LoVo (cell line): ENCODE measurements around the gene CILP2.

Experiments used
- DNase-seq: peaks from one replicate; pipeline ENCODE4 v3.0.0-alpha.2; 2016; ENCODE audit warnings: low spot score

The CILP2 gene

GRCh38 chr19:19563348-19563848 lies 25.3 kb downstream of the CILP2 start:
- no peak for DNase-seq

DNA sequence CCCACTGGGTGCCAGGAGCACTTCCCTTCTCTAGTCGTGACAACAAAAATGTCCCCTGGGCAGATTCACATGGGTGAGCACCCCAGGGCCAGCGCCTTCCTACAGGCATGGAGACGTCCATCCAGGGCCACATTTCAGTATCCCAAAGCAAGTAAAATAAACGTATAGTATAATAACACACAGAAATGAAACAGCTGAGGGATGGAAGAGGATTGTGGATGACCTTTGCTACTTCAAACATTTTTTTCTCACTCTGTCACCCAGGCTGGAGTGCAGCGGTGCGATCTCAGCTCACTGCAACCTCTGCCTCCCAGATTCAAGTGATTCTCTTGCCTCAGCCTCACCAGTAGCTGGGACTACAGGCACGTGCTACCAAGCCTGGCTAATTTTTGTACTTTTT lies 28.2 kb downstream of the CILP2 start:
- DNase-seq = no peak

DNA sequence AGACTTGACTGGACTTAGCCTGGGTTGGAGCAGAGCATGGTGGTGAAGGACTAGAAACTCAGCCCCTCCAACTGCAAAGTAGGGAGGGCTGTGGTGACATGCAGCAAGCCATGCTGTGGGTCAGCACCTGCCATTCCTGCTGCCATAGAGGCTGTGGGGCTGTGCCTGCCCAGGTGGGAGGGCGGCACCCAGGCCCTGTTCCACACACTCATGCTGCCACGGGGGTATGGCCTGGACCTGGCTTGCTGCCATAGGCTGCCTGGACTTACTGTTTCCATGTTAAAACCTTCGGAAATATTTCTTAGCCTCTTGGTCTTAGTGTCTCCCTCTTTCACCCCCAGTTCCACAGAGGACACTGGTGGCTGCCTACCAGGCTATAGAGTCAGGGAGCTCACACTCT lies 29.3 kb downstream of the CILP2 start:
- no peak for DNase-seq

GRCh38 chr19:19568802-19569756 lies 31.0 kb downstream of the CILP2 start:
- DNase-seq = no peak

DNA sequence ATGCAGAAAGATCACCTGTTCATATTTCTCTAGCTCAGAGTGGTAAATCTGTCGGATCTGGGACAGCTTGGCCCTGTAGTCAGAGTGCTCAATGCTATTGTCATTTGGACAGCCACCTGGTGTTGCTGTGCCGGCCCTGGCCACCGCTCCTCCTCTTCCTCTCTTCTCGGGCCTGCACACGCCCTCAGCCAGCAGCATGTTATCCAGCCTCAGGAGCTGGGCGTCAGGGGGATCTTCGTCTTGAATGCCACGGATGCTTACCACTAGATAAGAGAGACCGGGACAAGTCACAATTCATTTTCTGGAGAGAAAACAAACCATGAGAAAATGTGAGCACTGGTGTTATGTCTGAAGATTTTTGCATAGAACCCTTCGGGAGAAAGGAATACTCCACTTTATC lies 32.5 kb downstream of the CILP2 start:
- DNase-seq = no peak

DNA sequence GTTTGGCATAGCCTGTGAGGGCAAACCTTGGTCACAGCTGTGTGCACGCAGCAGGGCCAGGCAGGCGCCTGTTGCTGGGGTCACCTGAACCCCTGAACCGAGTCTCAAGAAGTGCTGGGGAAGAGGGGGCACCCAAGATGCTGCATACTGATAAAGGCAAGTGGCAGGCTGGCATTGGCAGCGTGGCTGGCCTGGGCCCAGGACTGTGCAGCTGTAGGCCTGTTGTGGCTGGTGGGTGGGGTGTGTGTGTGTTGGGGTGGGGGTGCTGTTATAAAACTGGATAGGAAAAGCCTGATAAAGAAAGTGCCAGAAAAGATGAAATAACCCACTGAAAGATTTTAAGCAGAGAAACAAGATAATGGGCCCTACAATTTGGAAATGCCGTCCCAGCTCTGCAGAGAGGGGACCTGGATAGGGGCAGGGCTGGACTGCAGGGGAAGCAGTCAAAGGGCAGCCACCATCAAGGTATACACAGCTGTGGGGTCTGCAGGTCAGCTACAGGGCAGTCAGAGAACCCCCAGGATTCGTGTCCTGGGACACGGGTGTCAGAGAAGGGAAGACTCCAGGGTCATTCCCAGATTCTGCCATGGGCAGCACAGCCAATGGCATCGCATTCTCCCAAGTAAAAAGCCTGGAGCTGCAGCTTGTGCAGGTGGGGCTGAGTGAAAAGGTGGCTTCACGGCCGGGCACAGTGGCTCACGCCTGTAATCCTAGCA lies 33.2 kb downstream of the CILP2 start:
- no peak for DNase-seq

DNA sequence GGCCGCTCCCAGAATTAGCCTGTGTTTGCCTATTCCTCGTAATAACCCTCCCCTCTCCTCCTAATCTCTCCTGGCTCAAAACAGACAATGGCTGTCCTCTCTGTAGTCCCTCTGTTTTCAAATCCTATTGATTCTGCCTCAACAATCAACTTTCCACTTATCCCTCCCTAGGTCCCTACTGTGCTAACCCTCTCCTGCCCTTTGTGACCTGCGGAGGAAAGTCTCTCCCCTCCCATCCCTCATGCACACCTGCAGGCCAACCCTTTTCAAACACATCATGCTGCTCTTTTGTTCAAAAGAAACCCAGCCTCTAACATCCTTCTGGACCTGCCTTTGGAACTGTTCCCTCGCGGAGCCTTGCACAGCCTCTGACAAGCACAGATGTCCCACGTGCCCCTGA lies 37.3 kb downstream of the CILP2 start:
- DNase-seq = no peak

GRCh38 chr19:19578252-19578651 lies 40.2 kb downstream of the CILP2 start:
- DNase-seq = no peak

- DNase-seq = no peak
These were observed 41.7 kb downstream of the CILP2 start for GRCh38 chr19:19579533-19580361.

- no peak for DNase-seq
These were observed 42.4 kb downstream of the CILP2 start for GRCh38 chr19:19580418-19580817.

DNA sequence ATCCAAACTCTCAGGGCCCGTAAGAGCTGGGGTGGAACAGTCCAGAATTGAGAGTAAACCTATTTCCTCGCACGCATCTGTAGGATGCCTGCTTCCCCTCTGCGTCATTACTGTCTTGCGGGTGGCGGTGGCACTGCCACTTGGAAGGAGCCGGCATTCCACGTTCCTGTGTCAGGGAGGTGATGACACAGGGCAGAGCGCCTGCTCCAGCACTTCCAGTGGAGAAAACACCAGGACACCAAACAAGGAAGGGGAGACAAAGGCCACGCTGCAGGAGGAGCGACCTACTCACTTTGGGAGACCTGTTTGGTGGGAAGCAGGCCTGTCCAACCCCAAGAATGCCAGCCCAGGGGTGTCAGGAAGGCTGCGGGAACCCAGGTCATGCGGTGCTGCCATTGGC lies 43.3 kb downstream of the CILP2 start:
- no peak for DNase-seq

DNA sequence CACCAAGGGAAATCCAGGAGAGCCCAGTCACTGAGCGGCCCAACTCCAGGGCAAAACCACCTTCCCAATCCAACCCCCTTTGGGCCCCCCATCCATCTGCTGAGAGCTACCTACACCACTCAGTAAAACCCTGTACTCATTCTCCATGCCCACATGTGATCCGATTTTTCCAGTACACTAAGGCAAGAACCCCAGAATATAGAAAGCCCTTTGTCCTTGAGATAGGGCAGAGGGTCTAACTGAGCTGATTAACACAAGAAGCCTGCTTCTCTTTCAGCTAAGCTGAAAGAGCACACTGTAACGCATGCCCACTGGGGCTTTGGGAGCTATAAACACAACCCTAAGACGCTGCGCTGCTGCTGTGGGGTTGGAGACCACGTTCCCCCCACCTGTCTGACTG lies 44.4 kb downstream of the CILP2 start:
- no peak for DNase-seq

DNA sequence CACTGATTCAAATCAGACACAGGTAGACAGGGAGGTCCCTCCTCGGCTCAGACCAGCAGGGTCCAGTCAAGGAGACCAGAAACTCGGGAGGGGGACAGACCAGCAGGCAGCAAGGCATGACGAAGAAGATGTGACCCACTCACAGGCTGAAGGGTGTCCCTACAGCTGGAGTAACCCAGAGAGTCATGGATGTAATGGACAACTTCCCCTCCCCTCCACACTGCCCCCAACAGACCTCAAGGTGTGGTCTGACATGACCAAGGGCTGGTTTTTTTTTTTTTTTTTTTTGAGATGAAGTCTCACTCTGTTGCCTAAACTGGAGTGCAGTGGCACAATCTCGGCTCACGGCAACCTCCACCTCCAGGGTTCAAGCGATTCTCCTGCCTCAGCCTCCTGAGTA lies 46.3 kb downstream of the CILP2 start:
- DNase-seq = no peak

DNA sequence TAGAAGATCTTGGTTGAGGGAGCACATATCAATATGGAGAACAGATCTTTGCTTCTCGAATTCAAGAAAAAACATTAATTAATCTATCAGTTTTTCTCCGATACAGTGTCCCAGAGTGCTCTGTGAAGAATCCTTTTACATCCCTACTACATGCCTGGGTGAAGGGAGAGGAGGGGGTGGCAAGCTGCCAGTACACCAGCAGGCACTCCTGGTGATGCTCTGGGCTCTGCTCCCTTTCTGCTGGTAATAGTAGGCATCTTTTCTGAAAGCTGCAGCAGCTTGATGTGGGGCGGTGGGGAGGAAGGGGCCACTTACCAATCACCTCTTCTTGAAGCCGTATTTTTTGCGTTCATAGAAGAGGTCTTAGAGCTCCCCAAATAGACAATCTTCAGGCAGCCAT lies 49.7 kb downstream of the CILP2 start:
- DNase-seq = no peak

DNA sequence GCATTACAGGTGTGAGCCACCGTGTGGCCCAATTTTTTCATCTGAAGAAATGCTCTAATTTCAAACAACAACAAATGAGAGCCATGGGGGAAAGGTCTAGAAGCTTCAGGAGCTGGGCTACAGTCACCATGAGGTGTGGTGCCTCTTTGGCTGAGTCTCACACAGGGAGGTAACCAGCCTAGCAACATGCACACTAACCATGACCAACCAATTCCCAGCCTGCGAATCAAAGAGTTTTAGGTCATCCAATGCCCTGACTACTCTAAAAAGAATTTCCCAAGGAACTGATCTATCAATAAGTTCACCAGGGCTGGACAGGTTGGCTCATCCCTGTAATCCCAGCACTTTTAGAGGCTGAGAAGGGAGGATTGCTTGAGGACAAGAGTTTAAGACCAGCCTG lies 50.5 kb downstream of the CILP2 start:
- DNase-seq = no peak

DNA sequence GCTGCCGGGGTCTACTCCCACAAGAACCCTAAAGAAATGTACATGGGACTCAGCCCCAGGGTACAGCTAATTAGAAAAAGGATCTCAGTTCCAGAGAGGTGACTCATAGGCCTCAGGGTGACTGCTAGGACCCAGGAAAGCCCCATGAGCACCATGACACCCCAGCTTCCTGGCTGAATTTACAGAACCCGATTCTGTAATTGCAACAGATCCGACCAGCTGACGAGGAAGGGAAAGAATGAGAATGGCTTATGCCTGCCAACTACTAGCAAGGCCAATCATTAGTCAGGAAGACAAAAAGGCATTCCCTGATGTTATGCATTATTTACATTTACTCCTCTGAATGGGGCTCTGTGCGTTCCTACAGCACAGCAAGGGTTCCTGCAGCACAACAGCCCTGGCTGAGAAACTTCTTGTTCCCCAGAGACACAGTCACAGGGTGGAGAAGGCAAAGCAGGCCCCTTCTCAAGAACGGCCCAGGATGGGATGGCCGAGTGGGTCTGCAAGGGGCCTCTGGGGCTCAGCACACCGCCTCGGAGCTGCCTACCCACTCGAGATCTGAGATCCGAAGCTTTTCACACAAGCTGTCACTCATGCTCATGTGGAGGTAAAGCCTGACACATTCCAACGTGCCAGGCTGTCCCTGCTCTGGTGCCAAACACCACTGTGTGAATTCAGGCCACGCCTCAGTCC lies 53.2 kb downstream of the CILP2 start:
- DNase-seq = no peak

GRCh38 chr19:19592690-19593089 lies 54.6 kb downstream of the CILP2 start:
- DNase-seq = no peak

GRCh38 chr19:19594381-19594780 lies 56.3 kb downstream of the CILP2 start:
- no peak for DNase-seq

DNA sequence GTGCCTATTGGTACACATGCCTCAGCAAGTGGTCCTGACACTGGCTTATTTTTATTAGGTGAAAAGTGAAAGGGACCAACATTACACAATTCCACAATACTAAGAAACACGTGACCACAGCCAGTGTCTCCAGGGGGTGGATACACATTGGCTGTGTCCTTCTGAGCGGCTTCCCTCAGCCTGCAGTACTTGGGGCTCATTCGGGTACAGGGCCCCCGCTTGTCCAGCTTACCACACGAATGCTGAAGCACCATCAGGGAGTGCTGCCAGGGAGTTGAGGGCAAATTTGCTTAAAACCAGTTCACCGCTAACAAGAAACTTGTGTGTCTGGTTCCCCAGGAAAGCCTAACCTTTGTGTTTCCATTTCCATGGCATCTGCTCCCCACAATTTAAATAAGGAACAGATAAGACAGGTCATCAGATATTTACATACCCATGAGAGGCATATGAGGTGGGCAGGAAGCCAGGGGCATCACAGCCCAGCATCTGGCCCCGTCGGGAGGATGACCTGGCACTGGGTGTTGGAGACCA lies 57.2 kb downstream of the CILP2 start:
- no peak for DNase-seq
